Measurements from ENCODE around the gene TOMM6. TPM values are rescaled to one million over a fixed set of nuclear protein-coding genes. Genes with fewer than 3 reads are reported as not detected.
"Not testable (repeated sequence)": the region's sequence is repeated elsewhere in the genome, so short reads cannot be mapped to it uniquely, and the experiment has no call there.

TOMM6 gene
- total RNA-seq, 1 donor from 2014 or later, result 72.3 TPM

GRCh38 chr6:41783106-41783780, 4.3 kb upstream of the TOMM6 start:
- ATAC-seq, result no peak

DNA sequence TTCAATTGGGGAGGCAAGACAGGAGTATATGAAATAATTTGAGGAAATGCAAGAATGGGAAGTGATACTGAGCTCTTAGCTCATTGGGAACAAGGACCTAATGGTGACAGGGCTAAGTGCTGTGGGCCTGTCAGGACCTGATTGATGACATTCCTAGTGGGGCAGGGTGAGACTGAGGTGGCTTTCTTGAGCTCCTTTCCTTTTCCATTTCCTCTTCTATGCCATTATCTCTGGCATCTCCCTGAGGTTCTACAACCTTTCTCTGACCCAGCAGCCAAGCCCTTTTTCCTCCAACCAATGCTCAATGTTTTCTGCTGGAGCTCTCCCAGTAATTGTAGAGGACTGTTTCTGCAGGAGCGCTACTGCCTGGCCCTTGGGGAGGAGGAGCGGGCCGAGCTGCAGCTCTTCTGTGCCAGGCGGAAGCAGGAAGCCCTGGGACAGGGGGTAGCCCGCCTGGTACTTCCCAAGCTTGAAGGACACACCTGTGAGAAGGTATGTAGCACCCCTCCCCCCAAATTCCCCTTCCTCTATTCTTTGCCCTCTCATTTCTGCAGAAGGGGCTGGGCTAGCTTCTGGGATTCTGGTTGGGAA, 2.8 kb upstream of the TOMM6 start:
- DNase-seq (ENCODE audit: low spot score) (no peak), ATAC-seq (no peak)

More at GRCh38 chr6:41783106-41783780, 4.3 kb upstream of the TOMM6 start:
- no peak for DNase-seq (ENCODE audit: low spot score)

DNA sequence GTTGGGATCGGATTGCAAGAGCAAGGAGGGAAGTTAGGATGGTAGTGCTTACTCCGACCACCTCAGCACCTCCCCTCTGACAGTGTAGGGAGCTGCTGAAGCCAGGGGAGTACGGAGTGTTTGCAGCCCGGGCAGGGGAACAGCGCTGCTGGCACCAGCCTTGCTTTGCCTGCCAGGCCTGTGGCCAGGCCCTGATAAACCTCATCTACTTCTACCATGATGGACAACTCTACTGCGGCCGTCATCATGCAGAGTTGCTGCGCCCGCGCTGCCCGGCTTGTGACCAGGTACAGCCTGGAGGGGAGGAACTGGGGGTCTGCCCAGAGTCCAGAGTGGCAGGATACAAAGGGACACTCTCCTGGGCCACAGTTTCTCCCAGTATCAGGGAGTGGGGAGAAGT, 2.2 kb upstream of the TOMM6 start:
- ATAC-seq (no peak), DNase-seq (ENCODE audit: low spot score) (no peak)

GRCh38 chr6:41785689-41786450, 1.6 kb upstream of the TOMM6 start:
- DNase-seq (ENCODE audit: low spot score) (no peak), ATAC-seq (peak; percentile 1)

GRCh38 chr6:41786451-41787218, 859 bp upstream of the TOMM6 start:
- peak; percentile 90 for DNase-seq (ENCODE audit: low spot score)
- peak; percentile 89 for ATAC-seq

GRCh38 chr6:41789390-41789724, 1.9 kb downstream of the TOMM6 start:
- DNase-seq (ENCODE audit: low spot score) (no peak), ATAC-seq (no peak)

DNA sequence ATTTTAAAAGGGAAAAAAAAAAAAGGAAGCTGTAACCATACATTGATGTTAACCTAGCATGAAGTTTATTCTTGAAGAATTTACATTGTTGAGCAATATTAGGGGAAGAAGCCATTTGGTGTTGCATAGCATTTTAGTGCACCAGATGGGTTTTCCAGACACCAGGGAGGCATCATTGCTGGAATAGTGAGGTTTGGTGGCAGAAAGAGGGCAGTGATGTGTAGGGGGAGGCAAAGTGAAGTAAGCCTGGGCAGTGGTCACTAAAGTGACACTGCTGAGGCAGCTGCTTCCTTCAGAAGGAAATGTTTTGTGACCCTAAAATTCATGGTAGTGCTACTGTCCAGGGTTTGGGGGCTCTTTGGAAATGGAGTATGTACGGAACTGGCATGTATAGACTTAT, 2.6 kb downstream of the TOMM6 start:
- no peak for ATAC-seq
- no peak for DNase-seq (ENCODE audit: low spot score)

- DNase-seq (ENCODE audit: low spot score) (no peak), ATAC-seq (no peak)
Measured at GRCh38 chr6:41791305-41791704, 3.8 kb downstream of the TOMM6 start.

- DNase-seq (ENCODE audit: low spot score), result no peak
- ATAC-seq, result no peak
Measured at GRCh38 chr6:41791984-41792383, 4.5 kb downstream of the TOMM6 start.

DNA sequence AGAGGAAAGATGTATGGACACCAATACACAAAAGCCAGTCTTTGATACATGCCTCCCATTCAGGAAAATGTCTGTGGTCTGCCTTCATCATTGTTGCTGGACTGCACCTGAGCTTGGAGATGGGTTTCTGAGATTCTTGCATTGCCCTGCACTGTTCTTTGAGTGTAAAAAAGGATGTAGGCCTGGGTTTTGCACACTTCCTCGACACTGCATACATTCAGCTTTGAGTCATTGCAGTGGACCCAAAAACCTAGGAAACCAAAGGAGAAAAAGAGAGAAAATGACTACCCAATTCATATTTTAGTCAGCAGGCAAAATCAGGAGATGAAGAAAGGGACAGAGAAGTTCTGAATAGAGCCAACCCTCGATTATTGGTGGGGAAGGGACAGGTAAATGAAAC, 9.0 kb downstream of the TOMM6 start:
- DNase-seq (ENCODE audit: low spot score), result no peak
- no peak for ATAC-seq

DNA sequence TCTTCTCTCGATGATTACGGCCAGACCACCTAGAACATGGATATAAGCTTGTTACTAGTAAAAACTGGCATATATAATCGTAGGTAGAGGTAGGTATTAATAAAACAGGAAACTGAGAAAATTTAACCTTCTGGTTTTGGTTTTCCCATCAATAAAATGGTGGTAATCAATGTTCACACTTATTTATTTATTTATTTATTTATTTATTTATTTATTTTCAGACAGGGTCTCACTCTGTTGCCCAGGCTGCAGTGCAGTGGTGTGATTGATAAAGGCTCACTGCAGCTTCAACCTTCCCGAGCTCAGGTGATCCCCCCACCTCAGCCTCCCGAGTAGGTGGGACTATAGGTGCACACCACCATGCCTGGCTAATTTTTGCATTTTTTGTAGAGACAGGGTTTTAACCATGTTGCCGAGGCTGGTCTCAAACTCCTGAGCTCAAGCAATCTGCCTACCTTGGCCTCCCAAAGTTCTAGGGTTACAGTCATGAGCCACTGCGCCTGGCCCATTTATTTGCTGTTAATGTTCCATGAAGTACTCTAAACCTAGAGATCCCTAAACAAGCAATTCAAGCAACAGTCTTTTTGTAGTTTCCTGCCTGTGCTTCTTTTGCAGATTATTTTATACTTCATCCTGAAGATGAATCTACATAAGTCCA, 11.5 kb downstream of the TOMM6 start:
- DNase-seq (ENCODE audit: low spot score) (no peak), ATAC-seq (no peak)

DNA sequence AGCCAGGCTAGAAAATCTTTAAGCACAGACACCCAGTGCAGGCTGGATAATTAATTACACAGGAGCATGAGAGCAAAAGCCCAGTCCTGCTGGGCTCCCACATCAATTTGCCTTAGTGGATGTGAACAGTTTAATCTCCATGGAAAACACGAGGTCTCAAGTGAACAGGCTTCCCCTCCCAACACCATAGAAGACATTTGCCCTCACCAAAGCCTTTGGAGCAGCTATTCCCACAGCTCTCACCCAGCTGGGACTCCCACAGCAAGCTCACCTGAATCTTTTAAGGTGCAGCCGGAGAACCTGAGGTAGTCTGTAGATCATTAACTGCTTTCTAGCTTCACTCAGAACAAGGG, 12.0 kb downstream of the TOMM6 start:
- DNase-seq (ENCODE audit: low spot score) (no peak), ATAC-seq (no peak)

DNA sequence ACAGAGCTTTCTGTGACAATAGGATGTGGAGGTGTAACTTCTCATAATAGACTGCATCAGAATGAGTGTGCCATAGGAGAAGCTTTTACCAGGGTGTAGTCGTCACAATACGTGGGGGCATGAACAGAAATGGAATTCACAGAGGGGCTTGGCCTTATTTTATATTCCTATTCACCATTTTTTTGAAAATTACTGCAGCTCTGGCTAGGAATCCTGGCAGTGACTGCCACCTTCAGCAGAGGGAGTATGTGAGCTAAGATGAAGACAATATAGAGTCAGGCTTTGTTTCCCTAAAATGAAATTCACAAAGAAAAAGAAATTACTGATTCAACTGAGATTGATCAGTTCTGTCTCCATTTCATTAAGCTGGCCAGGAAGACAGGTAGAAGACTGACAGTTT, 13.9 kb downstream of the TOMM6 start:
- DNase-seq (ENCODE audit: low spot score) (no peak), ATAC-seq (no peak)

GRCh38 chr6:41805830-41806774, 18.6 kb downstream of the TOMM6 start:
- ATAC-seq, result no peak
- no peak for DNase-seq (ENCODE audit: low spot score)

DNA sequence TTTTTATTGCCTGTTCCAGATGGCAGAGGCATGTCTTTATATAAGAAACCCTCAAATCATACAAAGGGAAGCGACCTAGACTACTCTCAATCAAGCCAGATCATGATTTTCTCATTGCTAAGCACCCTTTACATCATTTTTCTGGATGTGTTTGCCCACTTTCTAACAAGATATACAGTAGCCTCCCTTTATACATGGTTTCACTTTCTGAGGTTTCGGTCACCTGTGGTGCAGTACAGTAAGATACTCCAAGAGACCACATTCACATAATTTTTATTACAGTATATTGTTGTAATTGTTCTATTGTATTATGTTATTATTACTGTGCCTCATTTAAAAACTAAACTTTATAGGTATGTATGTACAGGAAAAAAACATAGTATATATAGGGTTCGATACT, 23.6 kb downstream of the TOMM6 start:
- no peak for DNase-seq (ENCODE audit: low spot score)
- no peak for ATAC-seq

DNA sequence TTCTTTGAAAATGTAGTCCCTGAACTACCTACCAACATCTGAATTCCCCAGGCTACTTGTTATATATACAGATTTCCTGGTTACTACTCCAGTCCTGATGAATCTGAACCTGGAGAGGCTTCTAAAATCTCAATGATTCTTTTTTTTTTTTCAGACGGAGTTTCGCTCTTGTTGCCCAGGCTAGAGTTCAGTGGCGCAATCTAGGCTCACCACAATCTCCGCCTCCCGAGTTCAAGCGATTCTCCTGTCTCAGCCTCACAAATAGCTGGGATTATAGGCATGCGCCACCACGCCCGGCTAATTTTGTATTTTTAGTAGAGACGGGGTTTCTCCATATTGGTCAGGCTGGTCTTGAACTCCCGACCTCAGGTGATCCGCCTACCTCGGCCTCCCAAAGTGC, 24.5 kb downstream of the TOMM6 start:
- ATAC-seq; DNase-seq (ENCODE audit: low spot score): not testable (repeated sequence)

DNA sequence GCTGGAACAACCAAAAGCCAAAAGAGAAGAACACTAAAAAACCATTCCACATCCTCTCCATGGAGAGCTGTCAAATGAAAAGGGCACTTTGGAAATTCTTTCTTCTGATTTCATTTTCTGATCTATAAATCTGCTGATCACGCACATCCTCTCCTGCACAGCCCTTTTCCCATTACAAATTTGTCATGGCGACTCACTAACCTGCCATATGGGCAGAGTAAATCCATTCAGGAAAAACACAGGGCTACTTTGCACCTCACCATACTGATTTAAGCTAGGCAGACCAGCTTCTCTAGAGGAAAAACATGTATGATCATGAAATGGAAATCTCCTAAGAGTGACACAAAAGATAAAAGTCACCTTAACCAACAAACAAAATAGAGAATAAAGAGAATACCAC, 26.0 kb downstream of the TOMM6 start:
- DNase-seq (ENCODE audit: low spot score), result no peak
- ATAC-seq, result no peak

DNA sequence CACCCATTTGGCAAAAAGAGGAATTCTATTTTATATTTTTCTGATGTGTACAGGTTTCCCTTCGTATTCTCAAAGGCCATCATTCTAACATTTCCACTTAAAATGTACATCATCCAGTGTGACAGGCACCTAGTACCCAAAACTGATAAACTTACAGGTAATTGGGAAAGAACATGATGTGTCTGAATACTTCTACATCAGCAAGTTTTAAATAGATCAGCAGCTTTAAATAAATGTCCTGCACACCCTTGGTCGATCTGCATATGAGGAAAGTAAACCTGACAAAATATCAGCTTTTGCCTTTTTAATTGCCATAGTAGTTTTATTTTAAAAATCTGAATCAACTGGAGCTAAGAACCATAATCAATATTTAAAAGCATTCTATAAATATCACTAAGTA, 26.5 kb downstream of the TOMM6 start:
- ATAC-seq (no peak), DNase-seq (ENCODE audit: low spot score) (no peak)

DNA sequence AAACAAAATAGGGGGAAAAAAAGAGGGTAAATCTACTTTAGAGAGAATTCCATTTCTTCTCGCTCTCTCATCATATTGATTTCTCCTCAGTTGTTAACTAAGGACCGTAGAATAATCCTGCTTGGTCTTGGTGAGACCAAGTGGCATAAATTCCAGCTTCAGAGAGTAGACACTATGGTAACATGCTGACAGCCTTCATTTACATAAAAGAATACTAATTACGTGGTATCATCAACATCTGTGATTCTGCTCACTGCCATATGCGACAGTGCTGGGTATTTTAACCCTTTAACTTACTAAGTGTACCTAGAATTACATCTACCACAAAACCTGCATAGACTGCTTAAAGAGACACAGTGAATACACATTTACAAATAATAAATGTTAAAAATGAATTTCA, 27.1 kb downstream of the TOMM6 start:
- ATAC-seq, result no peak
- no peak for DNase-seq (ENCODE audit: low spot score)

GRCh38 chr6:41815587-41815986, 28.1 kb downstream of the TOMM6 start:
- ATAC-seq (no peak), DNase-seq (ENCODE audit: low spot score) (no peak)
